HG03159 (cell line): ENCODE data around the gene CD22.

ENCODE experiments used
- ATAC-seq: cut with Tn5 transposase; IDR thresholded peaks from one replicate; pipeline ENCODE4 v1.9.1; 2021; ENCODE audit warnings: mild to moderate bottlenecking, moderate library complexity; ENCODE audit not compliant: unreplicated experiment

CD22 gene

GRCh38 chr19:35295792-35296462 is 33.1 kb upstream of the CD22 start:
- ATAC-seq: no peak

- no peak for ATAC-seq
These were observed 32.1 kb upstream of the CD22 start for GRCh38 chr19:35296644-35297514.

- ATAC-seq: no peak
These were observed 31.5 kb upstream of the CD22 start for GRCh38 chr19:35297515-35297848.

DNA sequence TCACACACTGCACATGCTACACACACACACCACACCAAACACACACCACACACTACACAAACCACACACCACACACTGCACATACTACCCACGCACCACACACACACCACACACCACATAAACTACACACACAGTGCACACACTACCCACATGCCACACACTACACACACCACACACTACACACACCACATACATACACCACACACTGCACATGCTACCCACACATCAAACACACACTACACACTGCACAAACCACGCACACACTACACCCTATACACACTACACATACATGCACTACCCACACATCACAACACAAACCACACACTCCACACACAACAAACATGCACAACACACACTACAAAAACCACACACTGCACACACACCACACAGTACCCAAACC is 31.1 kb upstream of the CD22 start:
- ATAC-seq: no peak

DNA sequence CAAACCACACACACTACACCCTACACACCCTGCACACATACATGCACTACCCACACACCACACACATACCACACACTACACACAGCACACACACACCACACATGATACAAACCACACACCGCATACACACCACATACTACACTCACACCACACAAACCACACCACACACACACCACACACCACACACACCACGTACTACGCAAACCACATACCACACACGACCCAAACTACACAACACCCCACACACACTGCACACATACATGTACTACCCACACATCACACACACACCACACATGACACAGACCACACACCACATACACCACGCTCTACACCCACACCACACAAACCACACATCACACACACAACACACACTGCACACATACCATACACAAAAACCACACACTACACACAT is 30.4 kb upstream of the CD22 start:
- ATAC-seq: no peak

DNA sequence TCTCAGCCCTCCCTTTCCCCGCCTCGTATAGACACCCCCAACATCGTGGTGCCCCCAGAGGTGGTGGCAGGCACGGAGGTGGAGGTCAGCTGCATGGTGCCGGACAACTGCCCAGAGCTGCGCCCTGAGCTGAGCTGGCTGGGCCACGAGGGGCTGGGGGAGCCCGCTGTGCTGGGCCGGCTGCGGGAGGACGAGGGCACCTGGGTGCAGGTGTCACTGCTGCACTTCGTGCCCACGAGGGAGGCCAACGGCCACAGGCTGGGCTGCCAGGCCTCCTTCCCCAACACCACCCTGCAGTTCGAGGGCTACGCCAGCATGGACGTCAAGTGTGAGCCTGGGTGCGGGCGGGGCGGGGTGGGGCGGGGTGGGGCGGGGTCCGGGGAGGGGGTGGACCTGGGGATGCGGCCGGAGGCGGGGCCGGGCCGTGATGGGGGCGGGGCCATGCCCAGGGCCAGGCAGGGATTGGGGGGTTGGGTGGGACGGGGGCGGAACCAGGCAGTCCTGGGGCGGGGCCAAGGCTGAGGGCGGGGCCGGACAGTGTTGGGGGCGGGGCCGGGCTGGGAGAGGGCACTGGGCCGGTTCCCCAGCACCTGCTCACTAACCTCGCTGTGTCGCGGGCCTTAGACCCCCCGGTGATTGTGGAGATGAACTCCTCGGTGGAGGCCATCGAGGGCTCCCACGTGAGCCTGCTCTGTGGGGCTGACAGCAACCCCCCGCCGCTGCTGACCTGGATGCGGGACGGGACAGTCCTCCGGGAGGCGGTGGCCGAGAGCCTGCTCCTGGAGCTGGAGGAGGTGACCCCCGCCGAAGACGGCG is 29.3 kb upstream of the CD22 start:
- no peak for ATAC-seq

GRCh38 chr19:35300339-35300649 is 28.7 kb upstream of the CD22 start:
- ATAC-seq: no peak

DNA sequence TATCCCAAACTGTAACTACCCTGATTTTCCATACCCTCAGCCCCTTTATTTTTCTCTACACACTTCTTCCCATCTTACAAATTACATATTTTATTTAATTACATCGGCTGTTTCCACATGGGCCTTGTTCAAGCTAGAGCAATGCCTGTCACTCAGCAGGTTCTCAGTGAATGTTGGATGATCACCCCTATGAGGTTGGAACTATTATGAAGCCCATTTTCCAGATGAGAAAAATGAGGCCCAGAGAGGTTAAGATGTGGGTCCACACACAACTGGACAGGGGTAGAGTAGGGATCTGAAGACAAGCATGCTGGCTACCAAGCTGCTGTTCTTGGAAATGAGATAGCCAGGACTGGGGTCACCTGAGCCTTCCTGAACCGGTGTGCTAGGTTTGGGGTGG is 27.0 kb upstream of the CD22 start:
- no peak for ATAC-seq

DNA sequence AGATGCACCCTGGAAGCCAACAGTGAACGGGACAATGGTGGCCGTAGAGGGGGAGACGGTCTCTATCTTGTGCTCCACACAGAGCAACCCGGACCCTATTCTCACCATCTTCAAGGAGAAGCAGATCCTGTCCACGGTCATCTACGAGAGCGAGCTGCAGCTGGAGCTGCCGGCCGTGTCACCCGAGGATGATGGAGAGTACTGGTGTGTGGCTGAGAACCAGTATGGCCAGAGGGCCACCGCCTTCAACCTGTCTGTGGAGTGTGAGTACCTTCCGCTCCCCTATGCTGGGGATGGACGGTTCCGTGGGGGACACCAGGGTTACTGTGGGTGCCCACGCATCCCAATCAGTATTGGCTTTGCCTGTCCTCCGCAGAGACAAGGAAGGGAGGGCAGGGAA is 26.5 kb upstream of the CD22 start:
- no peak for ATAC-seq

DNA sequence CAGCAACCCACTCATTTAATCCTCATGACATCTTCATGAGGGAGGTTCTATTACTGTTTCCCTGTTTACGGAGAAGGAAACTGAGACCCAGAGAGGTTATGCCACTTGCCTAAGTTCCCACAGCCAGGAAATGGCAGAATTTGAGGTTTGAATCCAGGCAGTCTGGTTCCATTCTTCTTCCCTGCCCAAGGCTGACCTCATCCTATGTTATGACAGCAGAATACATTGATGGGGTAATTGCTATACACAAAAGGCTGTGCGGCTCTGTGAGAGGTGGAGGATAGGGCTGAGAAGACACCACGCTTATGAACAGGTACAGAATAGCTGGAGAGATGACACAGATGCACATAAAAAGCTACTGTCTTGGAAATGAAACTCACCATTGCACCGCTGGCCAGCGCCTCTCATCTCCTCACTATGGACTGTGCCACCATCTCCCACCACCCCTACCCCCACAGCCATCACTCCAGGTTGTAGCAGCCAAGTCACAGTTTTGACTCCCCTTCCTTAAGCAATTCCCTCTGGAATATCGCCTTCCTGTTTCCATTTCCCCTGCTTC is 25.6 kb upstream of the CD22 start:
- no peak for ATAC-seq

DNA sequence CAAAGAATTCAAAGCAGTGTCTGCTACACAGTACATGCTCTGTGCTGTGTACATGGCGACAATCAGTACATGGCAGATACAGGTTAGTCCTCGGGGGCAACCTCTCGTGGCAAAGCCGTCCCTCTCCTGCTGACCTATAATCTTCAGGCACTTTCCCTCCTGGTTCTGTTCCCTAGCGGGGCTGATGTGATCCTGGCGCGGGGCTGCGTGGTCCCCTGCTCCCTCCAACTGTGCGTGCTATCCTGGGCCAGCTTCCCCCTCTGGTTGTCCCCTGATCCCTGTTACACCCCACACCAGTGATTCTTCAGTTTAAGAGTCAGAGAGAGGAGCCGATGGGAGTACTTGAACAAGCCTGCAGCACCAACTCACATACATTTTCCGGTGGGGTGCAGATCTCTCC is 25.0 kb upstream of the CD22 start:
- ATAC-seq: no peak

GRCh38 chr19:35305181-35305580 is 23.8 kb upstream of the CD22 start:
- ATAC-seq: no peak

DNA sequence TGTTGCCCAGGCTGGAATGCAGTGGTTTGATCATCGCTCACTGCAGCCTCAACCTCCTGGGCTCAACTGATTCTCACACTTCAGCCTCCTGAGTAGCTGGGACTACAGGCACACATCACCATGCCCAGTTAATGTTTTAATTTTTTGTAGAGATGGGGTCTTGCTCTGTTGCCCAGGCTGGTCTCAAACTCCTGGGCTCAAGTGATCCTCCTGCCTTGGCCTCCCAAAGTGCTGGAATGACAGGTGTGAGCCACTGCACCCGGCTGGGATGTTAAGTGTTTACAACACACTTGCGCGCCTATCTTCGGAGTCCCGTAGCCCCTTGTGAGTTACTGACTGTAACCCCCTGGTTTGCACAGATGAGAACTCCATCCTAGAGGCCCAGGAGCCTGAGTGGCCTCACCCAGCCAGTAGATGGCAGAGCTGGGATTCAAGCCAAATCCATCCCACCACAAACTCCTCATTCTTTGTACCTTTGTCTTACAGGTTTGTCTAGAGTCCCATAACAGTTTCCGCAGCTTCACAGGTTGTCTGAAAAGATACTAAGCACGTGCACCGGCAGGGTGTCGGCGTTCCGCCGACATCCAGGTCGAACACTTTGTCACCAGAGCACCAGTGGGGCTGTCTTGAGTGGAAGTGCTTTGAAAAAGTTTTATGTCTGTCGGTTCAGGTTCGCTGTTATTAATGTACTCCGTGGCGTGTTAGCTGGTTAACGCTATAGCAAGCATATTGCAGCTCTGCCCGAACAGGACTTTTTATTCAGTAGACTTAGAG is 22.3 kb upstream of the CD22 start:
- ATAC-seq: no peak

GRCh38 chr19:35307931-35308330 is 21.1 kb upstream of the CD22 start:
- no peak for ATAC-seq

- ATAC-seq: no peak
These were observed 20.1 kb upstream of the CD22 start for GRCh38 chr19:35308910-35309309.

DNA sequence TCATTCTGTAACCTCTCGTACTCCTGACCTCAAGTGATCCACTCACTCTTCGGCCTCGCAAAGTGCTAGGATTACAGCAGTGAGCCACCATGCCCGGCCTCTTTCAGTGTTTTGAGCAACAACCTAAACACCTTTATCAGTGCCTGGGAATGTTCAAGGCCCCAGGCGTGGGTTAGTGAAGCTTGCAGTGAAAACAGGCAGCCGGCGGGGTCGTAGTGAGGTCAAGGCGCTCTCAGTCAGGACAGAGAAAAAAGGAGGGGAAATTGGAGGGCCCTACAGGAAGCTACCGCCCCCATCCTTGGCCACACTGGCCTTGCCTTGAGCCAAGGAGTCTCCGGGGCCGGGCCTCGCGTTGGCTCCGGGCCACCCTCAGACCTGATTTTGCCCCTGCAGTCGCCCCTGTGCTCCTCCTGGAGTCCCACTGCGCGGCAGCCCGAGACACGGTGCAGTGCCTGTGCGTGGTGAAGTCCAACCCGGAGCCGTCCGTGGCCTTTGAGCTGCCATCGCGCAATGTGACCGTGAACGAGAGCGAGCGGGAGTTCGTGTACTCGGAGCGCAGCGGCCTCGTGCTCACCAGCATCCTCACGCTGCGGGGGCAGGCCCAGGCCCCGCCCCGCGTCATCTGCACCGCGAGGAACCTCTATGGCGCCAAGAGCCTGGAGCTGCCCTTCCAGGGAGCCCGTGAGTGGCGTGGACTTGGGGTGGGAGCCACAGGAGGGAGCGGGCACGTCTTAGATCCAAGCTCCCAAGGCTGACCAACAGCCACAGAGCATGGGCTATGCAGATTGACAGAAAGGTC is 19.3 kb upstream of the CD22 start:
- ATAC-seq: no peak

- no peak for ATAC-seq
These were observed 18.7 kb upstream of the CD22 start for GRCh38 chr19:35310331-35310730.

DNA sequence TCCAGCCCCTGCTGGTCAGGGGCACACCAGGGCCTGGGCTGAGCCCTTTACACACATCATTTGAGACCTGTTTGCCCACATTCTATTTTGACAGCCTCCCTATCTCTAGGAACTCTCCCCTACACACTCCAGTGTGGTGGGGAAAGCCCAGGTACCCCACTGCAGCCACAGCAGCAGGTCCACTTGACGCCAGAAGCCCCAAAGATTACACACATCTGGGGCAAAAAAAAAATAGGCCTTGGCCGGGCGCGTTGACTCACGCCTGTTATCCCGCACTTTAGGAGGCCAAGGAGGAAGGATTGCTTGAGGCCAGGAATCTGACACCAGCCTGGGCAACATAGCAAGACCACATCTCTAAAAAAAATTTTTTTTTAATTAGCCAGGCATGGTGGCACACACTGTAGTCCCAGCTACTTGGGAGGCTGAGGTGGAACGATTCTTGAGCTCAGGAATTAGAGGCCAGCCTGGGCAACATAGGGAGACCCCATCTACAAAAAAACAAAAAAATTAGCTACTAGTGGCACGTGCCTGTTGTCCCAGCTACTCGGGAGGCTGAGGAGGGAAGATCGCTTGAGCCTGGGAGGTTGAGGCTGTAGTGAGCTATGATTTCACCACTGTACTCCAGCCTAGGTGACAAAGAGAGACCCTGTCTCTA is 18.0 kb upstream of the CD22 start:
- no peak for ATAC-seq

GRCh38 chr19:35311901-35312665 is 16.9 kb upstream of the CD22 start:
- ATAC-seq: no peak
